ENCODE data around the gene TMCC2. TPM values are rescaled to one million over a fixed set of nuclear protein-coding genes. Genes with fewer than 3 reads are reported as not detected.
"Not testable (repeated sequence)": the region's sequence is repeated elsewhere in the genome, so short reads cannot be mapped to it uniquely, and the experiment has no call there.

The TMCC2 gene
- total and polyA plus RNA-seq, 2 donors from 2014 or later, result 1.3 to 3.5 TPM

DNA sequence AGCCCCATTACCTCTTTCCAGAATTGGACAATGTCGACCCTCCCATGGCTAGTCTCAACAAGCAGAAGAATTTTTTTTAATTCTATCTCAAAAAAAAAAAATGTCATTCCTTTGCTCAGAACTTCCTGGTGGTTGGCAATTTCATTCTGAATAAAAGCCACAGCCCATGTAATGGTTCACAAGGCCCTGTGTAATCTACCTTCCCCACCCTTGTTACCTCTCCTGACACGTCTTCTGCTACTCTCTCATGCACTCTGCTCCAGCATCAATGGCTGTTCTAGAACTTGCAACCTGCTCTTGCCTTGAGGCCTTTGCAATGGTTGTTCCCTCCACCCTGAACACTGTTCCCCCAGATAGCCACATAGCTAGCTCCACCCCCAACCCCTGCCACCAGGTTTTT, 68.4 kb downstream of the TMCC2 start:
- Histone ChIP-seq H3K27me3 (ENCODE audit: control insufficient read depth, insufficient read depth, low read length) (no peaks in the 10 kb centered on the region), H3K4me3 (ENCODE audit: low read length in 3 of 3) (no peak overlapping the region), H3K9me3 (ENCODE audit: control insufficient read depth in 2 of 3, insufficient read depth in 1 of 3, low read length in 3 of 3) (no peaks in the 10 kb centered on the region), H3K27ac (ENCODE audit: low read depth in 2 of 2, low read length in 2 of 2) (no peak overlapping the region), H3K4me1 (ENCODE audit: control insufficient read depth in 2 of 3, insufficient read depth in 2 of 3, low read depth in 1 of 3, low read length in 3 of 3) (peaks cover 5 to 48% (median 30%) of the 10 kb centered on the region in 3 donors), H3K9ac (ENCODE audit: low read length in 3 of 3) (no peak overlapping the region), H3K36me3 (ENCODE audit: control insufficient read depth in 2 of 3, insufficient read depth in 3 of 3, low read length in 3 of 3) (no peaks in the 10 kb centered on the region)
- intact Hi-C loops (cut with DNase I), result no loop called here
- no peak for TF ChIP-seq CTCF (IDR thresholded peaks at IDR 0.05; ENCODE audit: borderline replicate concordance, extremely low read depth, insufficient read depth)
- FAIRE-seq (no peak), DNase-seq (no peak)

GRCh38 chr1:205297546-205298177, 69.9 kb downstream of the TMCC2 start:
- Histone ChIP-seq H3K27ac (ENCODE audit: low read depth in 2 of 2, low read length in 2 of 2) (peak overlapping the region; percentile 83 to 85), H3K4me1 (ENCODE audit: control insufficient read depth in 2 of 3, insufficient read depth in 2 of 3, low read depth in 1 of 3, low read length in 3 of 3) (peaks cover 5 to 57% (median 34%) of the 10 kb centered on the region in 3 donors)
- H3K36me3 ChIP-seq (ENCODE audit: control insufficient read depth in 2 of 3, insufficient read depth in 3 of 3, low read length in 3 of 3); H3K4me3 ChIP-seq (ENCODE audit: low read length in 3 of 3); DNase-seq; H3K9ac ChIP-seq (ENCODE audit: low read length in 3 of 3); FAIRE-seq; H3K27me3 ChIP-seq (ENCODE audit: control insufficient read depth, insufficient read depth, low read length); intact Hi-C loops (cut with DNase I); H3K9me3 ChIP-seq (ENCODE audit: control insufficient read depth in 2 of 3, insufficient read depth in 1 of 3, low read length in 3 of 3): not testable (repeated sequence)

DNA sequence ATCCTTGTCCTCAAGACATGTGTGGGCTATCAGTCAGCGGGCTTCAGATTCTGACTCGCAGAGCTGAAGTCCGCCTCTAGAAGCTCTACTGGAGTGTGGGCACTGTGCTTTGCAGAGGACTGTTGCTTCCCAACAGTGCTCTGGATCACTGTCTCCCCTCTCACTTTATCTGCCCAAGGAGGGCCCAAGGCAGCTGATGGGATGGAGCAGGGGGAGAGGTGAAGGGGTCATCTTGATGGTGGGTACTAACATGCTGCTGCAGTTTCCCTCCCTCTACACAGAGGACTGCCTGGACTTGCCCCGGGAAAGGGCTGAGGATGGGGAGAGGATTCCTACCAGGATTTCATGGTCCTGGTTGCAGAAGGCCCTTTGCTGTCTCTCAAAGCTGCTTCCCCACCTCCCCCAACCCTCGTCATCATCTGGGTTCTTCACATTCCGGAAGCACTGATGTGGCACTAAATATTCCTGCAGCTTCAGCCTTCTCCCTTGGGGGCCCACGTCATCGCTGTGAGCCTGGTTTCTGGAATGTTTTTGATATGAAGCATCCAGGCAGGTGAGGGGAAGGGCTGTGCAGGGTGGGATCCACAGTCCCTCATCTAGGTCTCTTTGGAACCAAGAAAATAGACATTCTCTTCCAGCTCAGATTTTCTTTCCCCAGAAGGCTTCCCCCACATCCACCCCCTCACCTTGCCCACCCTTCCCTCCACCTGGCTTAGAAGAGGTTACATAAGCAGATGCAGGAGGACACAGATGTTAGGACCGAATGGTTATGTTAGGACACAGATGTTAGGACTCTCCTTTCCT, 70.6 kb downstream of the TMCC2 start:
- peak overlapping the region; percentile 83 to 85 for H3K27ac ChIP-seq (ENCODE audit: low read depth in 2 of 2, low read length in 2 of 2)
- peaks cover 5 to 57% (median 36%) of the 10 kb centered on the region in 3 donors for H3K4me1 ChIP-seq (ENCODE audit: control insufficient read depth in 2 of 3, insufficient read depth in 2 of 3, low read depth in 1 of 3, low read length in 3 of 3)
- intact Hi-C loops (cut with DNase I), result no loop called here

More for the DNA sequence above, 70.6 kb downstream of the TMCC2 start:
- TF ChIP-seq CTCF (IDR thresholded peaks at IDR 0.05; ENCODE audit: borderline replicate concordance, extremely low read depth, insufficient read depth), result no peak
- no peak for FAIRE-seq
- no peaks in the 10 kb centered on the region for H3K27me3 ChIP-seq (ENCODE audit: control insufficient read depth, insufficient read depth, low read length)
- peak; percentile 91 to 97 (median 92) for DNase-seq
- no peak overlapping the region for H3K4me3 ChIP-seq (ENCODE audit: low read length in 3 of 3)
- H3K9ac ChIP-seq (ENCODE audit: low read length in 3 of 3), result peak overlapping the region in 1 of 3 donors; percentile 74
- H3K36me3 ChIP-seq (ENCODE audit: control insufficient read depth in 2 of 3, insufficient read depth in 3 of 3, low read length in 3 of 3), result peaks cover 0 to 7% (median 6%) of the 10 kb centered on the region in 3 donors
- no peaks in the 10 kb centered on the region for H3K9me3 ChIP-seq (ENCODE audit: control insufficient read depth in 2 of 3, insufficient read depth in 1 of 3, low read length in 3 of 3)
